GM23338 (cell line): ENCODE results near the gene DPEP3. TPM values are rescaled to one million over a fixed set of nuclear protein-coding genes. Genes with fewer than 3 reads are reported as not detected.

Source experiments
- ATAC-seq: fragments of 200-7000 bp; cut with Tn5 transposase; 3 replicates; pipeline ENCODE4 v1.9.1; 2020
- DNase-seq: peaks from one replicate; pipeline ENCODE4 v3.0.0-alpha.2; 2015; ENCODE audit warnings: low spot score
- H2AFZ ChIP-seq: fragments of 200-600 bp; sonication (generic); 2 replicates; pipeline ENCODE4 v1.8.0; 2016; ENCODE audit warnings: antibody characterized with exemption, mild to moderate bottlenecking, moderate library complexity
- H3F3A ChIP-seq: fragments of 200-600 bp; sonication (generic); replicated peaks from 2 replicates; pipeline ENCODE4 v1.8.0; 2017; ENCODE audit warnings: antibody characterized with exemption, mixed run types, low read depth
- H3K27ac ChIP-seq: fragments of 200-600 bp; sonication (generic); 2 replicates; pipeline ENCODE4 v1.6.1; 2016; ENCODE audit warnings: low read depth
- H3K27me3 ChIP-seq: fragments of 200-600 bp; sonication (generic); 2 replicates; pipeline ENCODE4 v1.8.0; 2016; ENCODE audit warnings: mild to moderate bottlenecking, mixed run types, moderate library complexity; ENCODE audit not compliant: insufficient read depth
- H3K36me3 ChIP-seq: fragments of 200-600 bp; sonication (generic); 2 replicates; pipeline ENCODE4 v1.8.0; 2016; ENCODE audit warnings: mild to moderate bottlenecking; ENCODE audit not compliant: insufficient read depth
- H3K4me1 ChIP-seq: fragments of 200-600 bp; sonication (generic); 2 replicates; pipeline ENCODE4 v1.8.0; 2016; ENCODE audit warnings: mild to moderate bottlenecking, moderate library complexity; ENCODE audit not compliant: insufficient read depth
- H3K4me2 ChIP-seq: fragments of 200-600 bp; sonication (generic); 2 replicates; pipeline ENCODE4 v1.7.1; 2017; ENCODE audit warnings: mixed run types
- H3K4me3 ChIP-seq: fragments of 200-600 bp; sonication (generic); 2 replicates; pipeline ENCODE4 v1.6.1; 2016; ENCODE audit warnings: mixed run types
- H3K79me2 ChIP-seq: fragments of 200-600 bp; sonication (generic); replicated peaks from 2 replicates; pipeline ENCODE4 v1.8.0; 2017; ENCODE audit warnings: mild to moderate bottlenecking; ENCODE audit not compliant: insufficient read depth
- H3K9me2 ChIP-seq: fragments of 200-600 bp; sonication (generic); 2 replicates; pipeline ENCODE4 v1.8.0; 2017; ENCODE audit not compliant: insufficient read depth
- H4K20me1 ChIP-seq: fragments of 200-600 bp; sonication (generic); replicated peaks from 2 replicates; pipeline ENCODE4 v1.8.0; 2017; ENCODE audit warnings: mild to moderate bottlenecking; ENCODE audit not compliant: insufficient read depth
- H3K27ac Mint-ChIP-seq: 2 replicates; pipeline ENCODE4 v1.8.0; 2020; ENCODE audit warnings: inconsistent platforms, mild to moderate bottlenecking, moderate library complexity, mixed read lengths
- H3K27me3 Mint-ChIP-seq: 3 replicates; pipeline ENCODE4 v1.8.0; 2022; ENCODE audit warnings: low read depth, mild to moderate bottlenecking, moderate library complexity, mixed read lengths, inconsistent platforms; ENCODE audit not compliant: insufficient read depth, poor library complexity
- H3K36me3 Mint-ChIP-seq: 3 replicates; pipeline ENCODE4 v1.8.0; 2021; ENCODE audit warnings: low read depth, mild to moderate bottlenecking, inconsistent platforms, moderate library complexity, mixed read lengths
- H3K4me1 Mint-ChIP-seq: 3 replicates; pipeline ENCODE4 v1.8.0; 2020; ENCODE audit warnings: mild to moderate bottlenecking, inconsistent platforms, mixed read lengths
- H3K4me3 Mint-ChIP-seq: 3 replicates; pipeline ENCODE4 v1.8.0; 2021; ENCODE audit warnings: moderate library complexity, mild to moderate bottlenecking, inconsistent platforms, mixed read lengths
- H3K9me3 Mint-ChIP-seq: 3 replicates; pipeline ENCODE4 v1.8.0; 2020; ENCODE audit warnings: moderate library complexity, mild to moderate bottlenecking, inconsistent platforms, mixed read lengths
- CREB1 ChIP-seq: fragments of 250-450 bp; sonication (Bioruptor Pico); IDR thresholded peaks from 2 replicates; pipeline ENCODE4 v1.5.0; 2020; ENCODE audit warnings: low read depth, mild to moderate bottlenecking, moderate library complexity
- CTCF ChIP-seq, 2 experiments: fragments of 200-600 bp in 1 of 2; sonication (generic) in 1 of 2; conservative IDR thresholded peaks; 2 replicates each; pipeline versions ENCODE4 v1.5.1 to v1.6.1; 2016 to 2017; ENCODE audit warnings: antibody characterized with exemption in 2 of 2, low read depth in 2 of 2, mild to moderate bottlenecking in 2 of 2, moderate library complexity in 1 of 2
- ETS1 ChIP-seq: IDR thresholded peaks from 2 replicates; pipeline ENCODE4 v1.6.1; 2016; ENCODE audit warnings: antibody characterized with exemption
- EZH2 ChIP-seq: fragments of 200-600 bp; sonication (generic); IDR thresholded peaks from one replicate; pipeline ENCODE4 v1.8.0; 2017; ENCODE audit warnings: antibody characterized with exemption, mild to moderate bottlenecking, low read depth; ENCODE audit not compliant: unreplicated experiment
- EZH2phosphoT487 ChIP-seq: fragments of 200-600 bp; sonication (generic); IDR thresholded peaks from one replicate; pipeline ENCODE4 v1.8.1; 2018; ENCODE audit warnings: antibody characterized with exemption; ENCODE audit not compliant: unreplicated experiment
- JUNB ChIP-seq: IDR thresholded peaks from one replicate; pipeline ENCODE4 v1.6.1; 2016; ENCODE audit warnings: antibody characterized with exemption; ENCODE audit not compliant: unreplicated experiment
- NANOG ChIP-seq: IDR thresholded peaks from 2 replicates; pipeline ENCODE4 v1.6.1; 2016; ENCODE audit warnings: antibody characterized with exemption, borderline replicate concordance
- POLR2AphosphoS5 ChIP-seq: IDR thresholded peaks from 2 replicates; pipeline ENCODE4 v1.6.1; 2016; ENCODE audit warnings: antibody characterized with exemption, low read depth
- REST ChIP-seq: IDR thresholded peaks from one replicate; pipeline ENCODE4 v1.6.1; 2018; ENCODE audit warnings: antibody characterized with exemption; ENCODE audit not compliant: unreplicated experiment
- STAT1 ChIP-seq: IDR thresholded peaks from one replicate; pipeline ENCODE4 v1.6.1; 2016; ENCODE audit warnings: antibody characterized with exemption; ENCODE audit not compliant: unreplicated experiment
- ZNF114 ChIP-seq: fragments of 250-450 bp; sonication (Bioruptor Pico); IDR thresholded peaks from 2 replicates; pipeline ENCODE4 v1.5.0; 2020; ENCODE audit warnings: mild to moderate bottlenecking, moderate library complexity
- ZNF331 ChIP-seq: fragments of 250-450 bp; sonication (Bioruptor Pico); IDR thresholded peaks from 2 replicates; pipeline ENCODE4 v1.5.0; 2020; ENCODE audit warnings: low read depth, mild to moderate bottlenecking, moderate library complexity
- polyA plus RNA-seq: library from polyadenylated mRNA; unstranded; fragments of >200 nt; fragmentation: Nextera tagmentation; extraction: Ambion mirVana; gene quantifications from 2 replicates; pipeline ENCODE4 v1.2.1, GENCODE V29; 2016
- total RNA-seq: library from RNA; depleted of rRNA; stranded (reverse); fragments of >200 nt; shearing (Covaris generic); gene quantifications from 2 replicates; pipeline ENCODE4 v1.2.3, GENCODE V29; 2014
- TF ChIP-seq, protein P1 (sequence below): fragments of 250-450 bp; sonication (Bioruptor Pico); IDR thresholded peaks from 2 replicates; pipeline ENCODE4 v1.5.0; 2020; ENCODE audit warnings: mild to moderate bottlenecking, moderate library complexity

The DPEP3 gene
- total and polyA plus RNA-seq, 2 experiments from 2014 or later, result 8.8 to 18.4 TPM

DNA sequence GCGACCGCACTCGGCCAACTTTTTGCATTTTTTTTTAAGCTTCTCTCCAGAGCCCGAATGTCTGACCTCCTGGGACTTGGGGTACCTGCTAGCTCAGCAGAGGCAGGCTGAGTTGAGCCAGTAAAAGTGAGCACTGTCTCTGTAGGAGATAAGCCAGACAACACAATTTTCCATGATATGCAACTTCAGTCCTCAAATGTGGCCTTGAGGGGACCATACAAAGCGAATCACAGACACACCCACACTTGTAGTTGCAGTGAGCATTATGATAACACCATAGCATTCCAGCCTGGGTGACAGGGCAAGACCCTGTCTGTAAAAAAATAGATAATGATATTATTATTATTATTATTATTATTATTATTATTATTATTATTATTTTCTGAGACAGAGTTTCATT lies 16.4 kb upstream of the DPEP3 start:
- H3K9me3 Mint-ChIP-seq, result no peaks in the 10 kb centered on the region
- H3K4me2 ChIP-seq, result no peak overlapping the region
- no peaks in the 10 kb centered on the region for H3K36me3 ChIP-seq
- peaks cover 15% of the 10 kb centered on the region for H3K27me3 Mint-ChIP-seq
- no peaks in the 10 kb centered on the region for H3K4me1 Mint-ChIP-seq
- H3K27me3 ChIP-seq, result peaks cover 3% of the 10 kb centered on the region; the same call in 1 of the 2 replicates
- H3F3A ChIP-seq, result 0 out of 2 replicates have a peak, but pooled peaks cover 3% of the 10 kb centered on the region
- no peak for ATAC-seq
- no peak overlapping the region for H3K4me3 Mint-ChIP-seq
- H3K27ac ChIP-seq, result no peak overlapping the region
- TF ChIP-seq REST (no peak), ETS1 (no peak), POLR2AphosphoS5 (no peak), ZNF114 (CRISPR knock-in tag) (no peak), JUNB (no peak), CREB1 (CRISPR knock-in tag) (no peak), ZNF331 (CRISPR knock-in tag) (no peak), NANOG (no peak), STAT1 (no peak), CTCF (conservative IDR thresholded peaks at IDR 0.05; ENCODE audit: low read depth in 2 of 2) (no peak), EZH2phosphoT487 (no peak), EZH2 (no peak)
- TF ChIP-seq, protein P1, sequence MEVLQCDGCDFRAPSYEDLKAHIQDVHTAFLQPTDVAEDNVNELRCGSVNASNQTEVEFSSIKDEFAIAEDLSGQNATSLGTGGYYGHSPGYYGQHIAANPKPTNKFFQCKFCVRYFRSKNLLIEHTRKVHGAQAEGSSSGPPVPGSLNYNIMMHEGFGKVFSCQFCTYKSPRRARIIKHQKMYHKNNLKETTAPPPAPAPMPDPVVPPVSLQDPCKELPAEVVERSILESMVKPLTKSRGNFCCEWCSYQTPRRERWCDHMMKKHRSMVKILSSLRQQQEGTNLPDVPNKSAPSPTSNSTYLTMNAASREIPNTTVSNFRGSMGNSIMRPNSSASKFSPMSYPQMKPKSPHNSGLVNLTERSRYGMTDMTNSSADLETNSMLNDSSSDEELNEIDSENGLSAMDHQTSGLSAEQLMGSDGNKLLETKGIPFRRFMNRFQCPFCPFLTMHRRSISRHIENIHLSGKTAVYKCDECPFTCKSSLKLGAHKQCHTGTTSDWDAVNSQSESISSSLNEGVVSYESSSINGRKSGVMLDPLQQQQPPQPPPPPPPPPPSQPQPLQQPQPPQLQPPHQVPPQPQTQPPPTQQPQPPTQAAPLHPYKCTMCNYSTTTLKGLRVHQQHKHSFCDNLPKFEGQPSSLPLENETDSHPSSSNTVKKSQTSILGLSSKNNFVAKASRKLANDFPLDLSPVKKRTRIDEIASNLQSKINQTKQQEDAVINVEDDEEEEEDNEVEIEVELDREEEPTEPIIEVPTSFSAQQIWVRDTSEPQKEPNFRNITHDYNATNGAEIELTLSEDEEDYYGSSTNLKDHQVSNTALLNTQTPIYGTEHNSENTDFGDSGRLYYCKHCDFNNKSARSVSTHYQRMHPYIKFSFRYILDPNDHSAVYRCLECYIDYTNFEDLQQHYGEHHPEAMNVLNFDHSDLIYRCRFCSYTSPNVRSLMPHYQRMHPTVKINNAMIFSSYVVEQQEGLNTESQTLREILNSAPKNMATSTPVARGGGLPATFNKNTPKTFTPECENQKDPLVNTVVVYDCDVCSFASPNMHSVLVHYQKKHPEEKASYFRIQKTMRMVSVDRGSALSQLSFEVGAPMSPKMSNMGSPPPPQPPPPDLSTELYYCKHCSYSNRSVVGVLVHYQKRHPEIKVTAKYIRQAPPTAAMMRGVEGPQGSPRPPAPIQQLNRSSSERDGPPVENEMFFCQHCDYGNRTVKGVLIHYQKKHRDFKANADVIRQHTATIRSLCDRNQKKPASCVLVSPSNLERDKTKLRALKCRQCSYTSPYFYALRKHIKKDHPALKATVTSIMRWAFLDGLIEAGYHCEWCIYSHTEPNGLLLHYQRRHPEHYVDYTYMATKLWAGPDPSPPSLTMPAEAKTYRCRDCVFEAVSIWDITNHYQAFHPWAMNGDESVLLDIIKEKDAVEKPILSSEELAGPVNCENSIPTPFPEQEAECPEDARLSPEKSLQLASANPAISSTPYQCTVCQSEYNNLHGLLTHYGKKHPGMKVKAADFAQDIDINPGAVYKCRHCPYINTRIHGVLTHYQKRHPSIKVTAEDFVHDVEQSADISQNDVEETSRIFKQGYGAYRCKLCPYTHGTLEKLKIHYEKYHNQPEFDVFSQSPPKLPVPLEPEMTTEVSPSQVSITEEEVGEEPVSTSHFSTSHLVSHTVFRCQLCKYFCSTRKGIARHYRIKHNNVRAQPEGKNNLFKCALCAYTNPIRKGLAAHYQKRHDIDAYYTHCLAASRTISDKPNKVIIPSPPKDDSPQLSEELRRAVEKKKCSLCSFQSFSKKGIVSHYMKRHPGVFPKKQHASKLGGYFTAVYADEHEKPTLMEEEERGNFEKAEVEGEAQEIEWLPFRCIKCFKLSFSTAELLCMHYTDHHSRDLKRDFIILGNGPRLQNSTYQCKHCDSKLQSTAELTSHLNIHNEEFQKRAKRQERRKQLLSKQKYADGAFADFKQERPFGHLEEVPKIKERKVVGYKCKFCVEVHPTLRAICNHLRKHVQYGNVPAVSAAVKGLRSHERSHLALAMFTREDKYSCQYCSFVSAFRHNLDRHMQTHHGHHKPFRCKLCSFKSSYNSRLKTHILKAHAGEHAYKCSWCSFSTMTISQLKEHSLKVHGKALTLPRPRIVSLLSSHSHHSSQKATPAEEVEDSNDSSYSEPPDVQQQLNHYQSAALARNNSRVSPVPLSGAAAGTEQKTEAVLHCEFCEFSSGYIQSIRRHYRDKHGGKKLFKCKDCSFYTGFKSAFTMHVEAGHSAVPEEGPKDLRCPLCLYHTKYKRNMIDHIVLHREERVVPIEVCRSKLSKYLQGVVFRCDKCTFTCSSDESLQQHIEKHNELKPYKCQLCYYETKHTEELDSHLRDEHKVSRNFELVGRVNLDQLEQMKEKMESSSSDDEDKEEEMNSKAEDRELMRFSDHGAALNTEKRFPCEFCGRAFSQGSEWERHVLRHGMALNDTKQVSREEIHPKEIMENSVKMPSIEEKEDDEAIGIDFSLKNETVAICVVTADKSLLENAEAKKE, result no peak
- no peak overlapping the region for H3K27ac Mint-ChIP-seq
- H3K4me1 ChIP-seq, result no peaks in the 10 kb centered on the region
- no peak overlapping the region for H2AFZ ChIP-seq
- H3K9me2 ChIP-seq, result no peaks in the 10 kb centered on the region
- no peak overlapping the region for H3K4me3 ChIP-seq
- H4K20me1 ChIP-seq, result no peaks in the 10 kb centered on the region
- no peaks in the 10 kb centered on the region for H3K36me3 Mint-ChIP-seq
- no peaks in the 10 kb centered on the region for H3K79me2 ChIP-seq
- DNase-seq, result no peak
